Inferior parietal cortex (tissue), 1 donor: ENCODE data around the gene GPS1.

Experiments used
- DNase-seq: peaks from one replicate; pipeline ENCODE4 v3.0.0-alpha.2; 2016; ENCODE audit errors: extremely low spot score

GPS1 gene

GRCh38 chr17:82014971-82015310 is 36.8 kb upstream of the GPS1 start:
- DNase-seq, result no peak

GRCh38 chr17:82015311-82015971 is 36.3 kb upstream of the GPS1 start:
- DNase-seq, result no peak

GRCh38 chr17:82016061-82016874 is 35.4 kb upstream of the GPS1 start:
- no peak for DNase-seq

GRCh38 chr17:82016875-82017459 is 34.7 kb upstream of the GPS1 start:
- DNase-seq, result no peak

- no peak for DNase-seq
Measured at GRCh38 chr17:82017612-82018151, 34.0 kb upstream of the GPS1 start.

GRCh38 chr17:82018152-82018988 is 33.3 kb upstream of the GPS1 start:
- no peak for DNase-seq

- DNase-seq, result no peak
Measured at GRCh38 chr17:82018989-82019689, 32.6 kb upstream of the GPS1 start.

GRCh38 chr17:82019690-82020571 is 31.8 kb upstream of the GPS1 start:
- no peak for DNase-seq

- no peak for DNase-seq
Measured at GRCh38 chr17:82020572-82021106, 31.1 kb upstream of the GPS1 start.

GRCh38 chr17:82021107-82021899 is 30.4 kb upstream of the GPS1 start:
- peak; percentile 54 for DNase-seq

GRCh38 chr17:82021900-82022309 is 29.8 kb upstream of the GPS1 start:
- no peak for DNase-seq

GRCh38 chr17:82022310-82022980 is 29.3 kb upstream of the GPS1 start, which contains the start of gene CENPX:
Gene CENPX (minus strand): TSS chr17:82022878. CDS start chr17:82022861, 17 bp downstream.
- DNase-seq, result no peak

- DNase-seq, result peak; percentile 98
Measured at GRCh38 chr17:82022981-82023446, 28.7 kb upstream of the GPS1 start, which contains the start of gene LRRC45. Gene LRRC45 (plus strand): TSS chr17:82023305. CDS start chr17:82023644, 339 bp downstream.

GRCh38 chr17:82023447-82024241 is 28.1 kb upstream of the GPS1 start:
- DNase-seq, result no peak

GRCh38 chr17:82024859-82025258 is 26.8 kb upstream of the GPS1 start:
- no peak for DNase-seq

GRCh38 chr17:82025401-82026107 is 26.1 kb upstream of the GPS1 start:
- DNase-seq, result no peak

- no peak for DNase-seq
Measured at GRCh38 chr17:82028246-82028645, 23.5 kb upstream of the GPS1 start.
